Upper lobe of left lung (tissue), 6 donors: ENCODE results near the gene VPS26C. TPM values are rescaled to one million over a fixed set of nuclear protein-coding genes. Genes with fewer than 3 reads are reported as not detected.
A peak's percentile ranks its signal among the peaks of the same experiment; 100 is the strongest.

ENCODE experiments used
- ATAC-seq, 2 donors: fragments of 200-7000 bp; cut with Tn5 transposase; one replicate each; pipeline ENCODE4 v1.9.1; 2022; ENCODE audit warnings: mild to moderate bottlenecking in 2 of 2, moderate library complexity in 2 of 2; ENCODE audit not compliant: low FRiP score in 2 of 2
- DNase-seq, 2 donors: peaks; one replicate each; pipeline ENCODE4 v3.0.0-alpha.2; 2019 to 2020
- H3K27ac ChIP-seq, 4 donors: fragments of 200-600 bp; sonication (generic); one replicate each; pipeline ENCODE4 v1.5.1; 2016 to 2019
- H3K27me3 ChIP-seq, 4 donors: fragments of 200-600 bp; sonication (generic); one replicate each; pipeline ENCODE4 v1.5.1; 2017 to 2019
- H3K36me3 ChIP-seq, 4 donors: fragments of 200-600 bp; sonication (generic); one replicate each; pipeline ENCODE4 v1.5.1; 2016 to 2019
- H3K4me1 ChIP-seq, 4 donors: fragments of 200-600 bp; sonication (generic); one replicate each; pipeline ENCODE4 v1.5.1; 2018 to 2019
- H3K4me3 ChIP-seq, 4 donors: fragments of 200-600 bp; sonication (generic); one replicate each; pipeline ENCODE4 v1.5.1; 2017 to 2019; ENCODE audit warnings: mild to moderate bottlenecking in 2 of 4, moderate library complexity in 1 of 4
- H3K9me3 ChIP-seq, 4 donors: fragments of 200-600 bp; sonication (generic); one replicate each; pipeline ENCODE4 v1.5.1; 2018 to 2019
- CTCF ChIP-seq, 6 experiments: fragments of 450-650 bp in 4 of 6; fragments of 200-600 bp in 2 of 6; sonication (generic) in 2 of 6; IDR thresholded peaks; one replicate each; pipeline ENCODE4 v1.5.1; 2016 to 2019; ENCODE audit warnings: antibody characterized with exemption in 6 of 6
- EP300 ChIP-seq, 4 donors: sonication (generic); formaldehyde crosslinking; IDR thresholded peaks; one replicate each; pipeline ENCODE4 v1.5.1; 2017; ENCODE audit warnings: antibody characterized with exemption in 4 of 4, control low read depth in 2 of 4
- POLR2A ChIP-seq, 4 donors: fragments of 450-650 bp; IDR thresholded peaks; one replicate each; pipeline ENCODE4 v1.5.1; 2016 to 2017; ENCODE audit warnings: antibody characterized with exemption in 4 of 4, mild to moderate bottlenecking in 2 of 4
- POLR2AphosphoS5 ChIP-seq, 2 donors: sonication (generic); formaldehyde crosslinking; IDR thresholded peaks; one replicate each; pipeline ENCODE4 v1.5.1; 2017; ENCODE audit warnings: antibody characterized with exemption in 2 of 2
- WGBS, 2 donors: methylation state at CpG; one replicate each; pipeline ENCODE4 v1.1.5; 2017 to 2018; 5-methylcytosine and 5-hydroxymethylcytosine counted together
- total RNA-seq, 6 donors: library from RNA; depleted of rRNA in 4 of 6; stranded (reverse); fragments of >200 nt in 4 of 6; gene quantifications; one replicate each; pipeline versions ENCODE4 v1.1.0 to v1.2.1, GENCODE V29; 2016 to 2021
- donor health status: DM: no; HTN: no; CAD: no; lungs with moderate emphysema.
- donor health status: DM: no; HTN: yes; CAD: no; lungs with severe emphysema.

VPS26C gene
- total RNA-seq, 6 donors from 2014 or later, result 52.1 to 95.3 (median 65.0) TPM

GRCh38 chr21:37210799-37211198, 56.3 kb downstream of the VPS26C start:
- no peaks in the 10 kb centered on the region for H3K9me3 ChIP-seq
- WGBS, 2 donors, result 95 to 97% methylated on average over 1 of the region's 1 CpG
- H3K36me3 ChIP-seq, result no peaks in the 10 kb centered on the region
- H3K27me3 ChIP-seq, result no peaks in the 10 kb centered on the region
- H3K4me1 ChIP-seq, result peaks cover 12 to 13% (median 12%) of the 10 kb centered on the region in 4 donors
- DNase-seq, result no peak
- ATAC-seq, result no peak
- no peak for TF ChIP-seq CTCF (IDR thresholded peaks at IDR 0.05)
- TF ChIP-seq EP300 (IDR thresholded peaks at IDR 0.05), result no peak
- no peak for TF ChIP-seq POLR2A (IDR thresholded peaks at IDR 0.05)
- no peak for TF ChIP-seq POLR2AphosphoS5 (IDR thresholded peaks at IDR 0.05)
- no peak overlapping the region for H3K4me3 ChIP-seq
- H3K27ac ChIP-seq, result no peak overlapping the region

GRCh38 chr21:37210130-37210529, 57.0 kb downstream of the VPS26C start:
- no peaks in the 10 kb centered on the region for H3K9me3 ChIP-seq
- no peak overlapping the region for H3K4me3 ChIP-seq
- H3K27ac ChIP-seq, result no peak overlapping the region
- 85 to 91% methylated on average over 7 of the region's 7 CpGs for WGBS, 2 donors
- ATAC-seq, result no peak
- no peaks in the 10 kb centered on the region for H3K36me3 ChIP-seq
- TF ChIP-seq POLR2A (IDR thresholded peaks at IDR 0.05) (no peak), CTCF (IDR thresholded peaks at IDR 0.05) (no peak), EP300 (IDR thresholded peaks at IDR 0.05) (no peak), POLR2AphosphoS5 (IDR thresholded peaks at IDR 0.05) (no peak)
- H3K27me3 ChIP-seq, result no peaks in the 10 kb centered on the region
- DNase-seq, result no peak
- H3K4me1 ChIP-seq, result peaks cover 12 to 13% (median 12%) of the 10 kb centered on the region in 4 donors

- no peaks in the 10 kb centered on the region for H3K36me3 ChIP-seq
- no peak overlapping the region for H3K4me3 ChIP-seq
- no peaks in the 10 kb centered on the region for H3K27me3 ChIP-seq
- H3K27ac ChIP-seq, result no peak overlapping the region
- DNase-seq (no peak), ATAC-seq (no peak)
- no peak for TF ChIP-seq POLR2A (IDR thresholded peaks at IDR 0.05)
- no peak for TF ChIP-seq POLR2AphosphoS5 (IDR thresholded peaks at IDR 0.05)
- no peak for TF ChIP-seq CTCF (IDR thresholded peaks at IDR 0.05)
- no peak for TF ChIP-seq EP300 (IDR thresholded peaks at IDR 0.05)
- peaks cover 12 to 13% (median 12%) of the 10 kb centered on the region in 4 donors for H3K4me1 ChIP-seq
- H3K9me3 ChIP-seq, result no peaks in the 10 kb centered on the region
- WGBS, 2 donors, result 71 to 82% methylated on average over 11 to 15 of the region's 15 CpGs
These were observed 58.4 kb downstream of the VPS26C start for GRCh38 chr21:37208741-37209225.

DNA sequence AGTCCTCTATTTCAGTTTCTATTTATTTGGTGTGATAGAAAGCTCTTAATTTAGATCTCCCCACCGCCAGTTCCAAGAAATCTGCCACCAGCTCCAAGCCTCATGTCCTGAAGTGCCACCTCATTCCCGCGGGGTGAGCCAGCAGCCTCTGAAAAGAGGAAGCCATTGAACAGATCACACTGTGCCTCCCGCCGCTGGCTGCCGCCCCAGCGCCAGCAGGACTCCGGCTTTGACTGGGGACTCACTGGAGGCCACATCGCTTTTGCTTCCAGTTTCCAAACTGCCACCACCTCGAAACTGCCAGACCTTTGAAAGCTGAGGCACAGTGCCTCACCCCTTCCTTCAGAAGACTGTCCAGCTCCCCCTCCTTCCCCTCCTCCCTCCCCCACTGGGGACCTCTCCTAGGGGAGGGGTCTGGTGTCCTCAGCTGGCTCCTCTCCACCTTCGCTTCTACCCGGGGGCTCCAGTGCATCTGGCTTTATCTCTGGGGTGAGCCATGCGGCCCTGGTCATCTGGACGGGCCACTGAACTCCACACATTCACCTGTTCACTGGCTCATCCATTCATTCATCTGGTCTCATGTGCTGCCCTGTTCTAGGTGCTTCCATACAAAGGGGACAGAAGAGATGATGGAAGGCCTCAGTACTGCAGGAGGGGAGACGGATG, 58.9 kb downstream of the VPS26C start:
- Histone ChIP-seq H3K27me3 (no peaks in the 10 kb centered on the region), H3K36me3 (peaks cover 0 to 4% (median under 1%) of the 10 kb centered on the region in 4 donors), H3K27ac (peak overlapping the region; percentile 24 to 43 (median 32)), H3K4me3 (peak overlapping the region in 3 of 4 donors; percentile 2 to 17 (median 13)), H3K9me3 (no peaks in the 10 kb centered on the region), H3K4me1 (peaks cover 12 to 13% (median 12%) of the 10 kb centered on the region in 4 donors)
- ATAC-seq (peak; percentile 79 to 89), DNase-seq (peak; percentile 78 to 89)
- no peak for TF ChIP-seq POLR2AphosphoS5 (IDR thresholded peaks at IDR 0.05)
- TF ChIP-seq EP300 (IDR thresholded peaks at IDR 0.05), result no peak
- TF ChIP-seq POLR2A (IDR thresholded peaks at IDR 0.05), result no peak
- no peak for TF ChIP-seq CTCF (IDR thresholded peaks at IDR 0.05)
- 30 to 49% methylated on average over 14 to 15 of the region's 15 CpGs for WGBS, 2 donors
